NB4 (cell line): ENCODE data around the gene MSRB3.

Experiments used
- MAX ChIP-seq: IDR thresholded peaks from 2 replicates; pipeline ENCODE4 v1.6.1; 2011; ENCODE audit warnings: low read depth, low read length
- POLR2A ChIP-seq: IDR thresholded peaks from 2 replicates; pipeline ENCODE4 v1.6.1; 2011; ENCODE audit warnings: mild to moderate bottlenecking; ENCODE audit not compliant: insufficient read length; ENCODE audit errors: extremely low read depth
- TF ChIP-seq, protein P1 (sequence below): IDR thresholded peaks from one replicate; pipeline ENCODE4 v1.5.1; 2012; ENCODE audit warnings: low read depth, low read length

DNA sequence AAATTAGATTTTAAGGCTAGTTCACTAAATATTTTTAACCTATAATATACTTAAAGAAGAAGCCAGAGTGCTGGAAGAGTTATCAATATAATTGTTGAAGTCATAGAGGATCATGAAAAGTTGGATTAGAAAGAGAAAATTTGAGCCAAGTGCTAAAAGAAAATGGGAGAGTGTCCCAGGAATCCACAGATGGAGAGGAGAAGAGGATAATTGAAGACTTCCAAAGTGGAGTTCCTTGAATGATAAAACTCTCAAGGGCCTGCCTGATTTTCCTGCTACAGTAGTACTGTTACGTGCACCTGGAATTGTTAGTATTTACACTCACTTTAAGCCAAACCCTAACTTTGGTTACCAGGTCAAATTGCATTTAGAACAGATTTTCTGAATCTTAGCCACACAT is 113.2 kb downstream of the MSRB3 start:
- TF ChIP-seq POLR2A (no peak), MAX (no peak)
- TF ChIP-seq, protein P1, sequence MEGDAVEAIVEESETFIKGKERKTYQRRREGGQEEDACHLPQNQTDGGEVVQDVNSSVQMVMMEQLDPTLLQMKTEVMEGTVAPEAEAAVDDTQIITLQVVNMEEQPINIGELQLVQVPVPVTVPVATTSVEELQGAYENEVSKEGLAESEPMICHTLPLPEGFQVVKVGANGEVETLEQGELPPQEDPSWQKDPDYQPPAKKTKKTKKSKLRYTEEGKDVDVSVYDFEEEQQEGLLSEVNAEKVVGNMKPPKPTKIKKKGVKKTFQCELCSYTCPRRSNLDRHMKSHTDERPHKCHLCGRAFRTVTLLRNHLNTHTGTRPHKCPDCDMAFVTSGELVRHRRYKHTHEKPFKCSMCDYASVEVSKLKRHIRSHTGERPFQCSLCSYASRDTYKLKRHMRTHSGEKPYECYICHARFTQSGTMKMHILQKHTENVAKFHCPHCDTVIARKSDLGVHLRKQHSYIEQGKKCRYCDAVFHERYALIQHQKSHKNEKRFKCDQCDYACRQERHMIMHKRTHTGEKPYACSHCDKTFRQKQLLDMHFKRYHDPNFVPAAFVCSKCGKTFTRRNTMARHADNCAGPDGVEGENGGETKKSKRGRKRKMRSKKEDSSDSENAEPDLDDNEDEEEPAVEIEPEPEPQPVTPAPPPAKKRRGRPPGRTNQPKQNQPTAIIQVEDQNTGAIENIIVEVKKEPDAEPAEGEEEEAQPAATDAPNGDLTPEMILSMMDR: no peak
